Upper lobe of left lung (tissue), 4 donors: ENCODE results near the gene MYZAP.

Experiments
- CTCF ChIP-seq, 6 experiments: fragments of 450-650 bp in 4 of 6; fragments of 200-600 bp in 2 of 6; sonication (generic) in 2 of 6; IDR thresholded peaks; one replicate each; pipeline ENCODE4 v1.5.1; 2016 to 2019; ENCODE audit warnings: antibody characterized with exemption in 6 of 6
- EP300 ChIP-seq, 4 donors: sonication (generic); formaldehyde crosslinking; IDR thresholded peaks; one replicate each; pipeline ENCODE4 v1.5.1; 2017; ENCODE audit warnings: antibody characterized with exemption in 4 of 4, control low read depth in 2 of 4

DNA sequence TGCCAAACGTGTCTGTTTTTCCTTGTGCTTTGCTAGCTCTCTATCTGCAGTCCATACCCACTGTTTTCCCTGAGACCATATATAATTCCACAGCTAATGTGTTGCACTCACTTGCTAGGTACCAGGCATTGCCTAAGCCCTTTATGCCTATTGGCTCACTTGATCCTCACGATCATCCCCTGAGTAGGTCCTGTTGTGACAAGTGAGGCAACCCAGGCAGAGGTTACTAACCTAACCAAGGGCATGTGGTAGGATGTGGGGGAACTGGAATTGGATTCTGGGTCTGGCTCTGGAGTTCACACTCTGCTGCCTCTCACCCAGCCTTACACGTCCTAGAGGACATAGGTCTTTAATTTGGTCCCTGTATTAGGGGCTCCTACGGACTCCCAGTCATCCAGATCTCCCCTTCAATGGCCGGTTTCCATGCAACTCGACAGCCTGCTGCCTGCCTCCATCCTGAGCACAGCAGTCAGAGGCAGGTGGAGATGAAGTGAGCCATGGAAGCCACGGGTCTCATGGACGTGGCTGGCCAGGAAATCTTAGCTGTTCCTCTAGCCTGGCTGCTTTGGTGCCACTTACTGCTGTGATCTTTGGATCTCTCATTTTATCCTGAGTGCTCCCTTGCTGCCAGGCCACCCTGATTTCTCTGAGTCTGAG is 38.9 kb upstream of the MYZAP start:
- TF ChIP-seq CTCF (IDR thresholded peaks at IDR 0.05): no peak
- TF ChIP-seq EP300 (IDR thresholded peaks at IDR 0.05): no peak
